Endothelial cell of umbilical vein (primary cell): Measurements from ENCODE around the gene ARHGEF16. TPM values are rescaled to one million over a fixed set of nuclear protein-coding genes. Genes with fewer than 3 reads are reported as not detected.

Experiments
- BruUV-seq: library from RNA; stranded (reverse); fragments of 400-500 nt; replicated peaks from 2 replicates; lab custom pipeline; 2021; lab: Mats Ljungman, UMichigan
- CTCF ChIA-PET: fragments of 300-600, 350-600 bp; sonication (Branson Sonifier 250); formaldehyde crosslinking; loops from one replicate; lab custom pipeline; 2021; ENCODE audit warnings: antibody characterized with exemption, inconsistent platforms; lab: Charles Lee
- POLR2A ChIA-PET: fragments of 300-600, 350-600 bp; sonication (Branson Sonifier 250); formaldehyde crosslinking; loops from one replicate; lab custom pipeline; 2021; ENCODE audit warnings: antibody characterized with exemption, inconsistent platforms; lab: Charles Lee
- DNase-seq: peaks from one replicate; pipeline ENCODE4 v3.0.0-alpha.2; 2011; ENCODE audit warnings: low read depth, low spot score
- FAIRE-seq: peaks from 2 replicates; lab custom pipeline; 2011; peaks lifted over from hg19 to GRCh38; lab: Jason Lieb, UNC
- H2AFZ ChIP-seq: 2 replicates; pipeline ENCODE4 v1.6.0; 2012; ENCODE audit warnings: low read depth, low read length, control low read depth, inconsistent platforms
- H3K27ac ChIP-seq: 2 replicates; pipeline ENCODE4 v1.5.1; 2011; ENCODE audit warnings: low read depth, mild to moderate bottlenecking, control low read depth, low read length, moderate library complexity; ENCODE audit not compliant: insufficient read depth
- H3K27me3 ChIP-seq, 2 experiments: 2 replicates each; pipeline versions ENCODE4 v1.6.0 to v1.6.1; 2011; ENCODE audit warnings: low read length in 2 of 2, mixed read lengths in 1 of 2; ENCODE audit not compliant: control insufficient read depth in 2 of 2, insufficient read depth in 2 of 2
- H3K36me3 ChIP-seq, 2 experiments: 2 replicates in 1 of 2; 3 replicates in 1 of 2; pipeline ENCODE4 v1.5.1; 2011; ENCODE audit warnings: low read length in 2 of 2, mild to moderate bottlenecking in 1 of 2, moderate library complexity in 1 of 2; ENCODE audit not compliant: control insufficient read depth in 2 of 2, insufficient read depth in 2 of 2; ENCODE audit errors: extremely low read depth in 1 of 2
- H3K4me1 ChIP-seq: 3 replicates; pipeline ENCODE4 v1.5.1; 2011; ENCODE audit warnings: mild to moderate bottlenecking, low read length; ENCODE audit not compliant: control insufficient read depth, insufficient read depth; ENCODE audit errors: extremely low read depth
- H3K4me2 ChIP-seq: 2 replicates; pipeline ENCODE4 v1.6.1; 2011; ENCODE audit warnings: low read length, control low read depth, mixed read lengths; ENCODE audit not compliant: insufficient read depth
- H3K4me3 ChIP-seq, 3 experiments: fragments of 200-600 bp in 1 of 3; sonication (generic), shearing (Covaris generic) in 1 of 3; replicated peaks in 1 of 3; 2 replicates each; pipeline ENCODE4 v1.5.1; 2011 to 2016; ENCODE audit warnings: control low read depth in 3 of 3, low read length in 3 of 3, mild to moderate bottlenecking in 2 of 3, inconsistent platforms in 1 of 3, low read depth in 1 of 3, moderate library complexity in 1 of 3; ENCODE audit not compliant: insufficient read depth in 1 of 3
- H3K79me2 ChIP-seq: 2 replicates; pipeline ENCODE4 v1.6.0; 2012; ENCODE audit warnings: low read length, inconsistent platforms; ENCODE audit not compliant: control insufficient read depth, insufficient read depth
- H3K9ac ChIP-seq: replicated peaks from 2 replicates; pipeline ENCODE3; 2011; ENCODE audit warnings: low read length, control low read depth; ENCODE audit not compliant: insufficient read depth; ENCODE audit errors: extremely low read depth
- H3K9me1 ChIP-seq: replicated peaks from 3 replicates; pipeline ENCODE4 v1.6.0; 2011; ENCODE audit warnings: mild to moderate bottlenecking, low read length; ENCODE audit not compliant: control insufficient read depth, insufficient read depth; ENCODE audit errors: extremely low read depth
- H3K9me3 ChIP-seq: replicated peaks from 2 replicates; pipeline ENCODE4 v1.5.1; 2012; ENCODE audit warnings: low read length, inconsistent platforms; ENCODE audit not compliant: control insufficient read depth, insufficient read depth
- H4K20me1 ChIP-seq: replicated peaks from 2 replicates; pipeline ENCODE3; 2011; ENCODE audit warnings: mild to moderate bottlenecking, low read length; ENCODE audit not compliant: control insufficient read depth, insufficient read depth; ENCODE audit errors: extremely low read depth
- EZH2 ChIP-seq: IDR thresholded peaks from 2 replicates; pipeline ENCODE4 v1.6.1; 2012; ENCODE audit warnings: borderline replicate concordance, low read depth, mild to moderate bottlenecking, moderate library complexity, low read length, inconsistent platforms; ENCODE audit not compliant: severe bottlenecking
- FOS ChIP-seq: IDR thresholded peaks from 2 replicates; pipeline ENCODE4 v1.6.1; 2011; ENCODE audit warnings: mild to moderate bottlenecking, low read length, moderate library complexity, borderline replicate concordance; ENCODE audit not compliant: insufficient read depth
- GATA2 ChIP-seq: IDR thresholded peaks from 2 replicates; pipeline ENCODE4 v1.7.0; 2011; ENCODE audit warnings: low read depth, mild to moderate bottlenecking, moderate library complexity, mixed read lengths, low read length; ENCODE audit not compliant: insufficient read length, insufficient read depth
- JUN ChIP-seq: IDR thresholded peaks from 2 replicates; pipeline ENCODE4 v1.6.1; 2011; ENCODE audit warnings: borderline replicate concordance, low read depth; ENCODE audit not compliant: insufficient read length, insufficient read depth
- MYC ChIP-seq: IDR thresholded peaks from one replicate; pipeline ENCODE4 v1.6.1; 2011; ENCODE audit warnings: mild to moderate bottlenecking, low read depth, low read length
- POLR2A ChIP-seq: IDR thresholded peaks from 2 replicates; pipeline ENCODE4 v1.6.1; 2012; ENCODE audit warnings: low read depth, mild to moderate bottlenecking, control low read depth, low read length
- POLR2AphosphoS5 ChIP-seq: IDR thresholded peaks from 2 replicates; pipeline ENCODE4 v1.6.1; 2012; ENCODE audit warnings: low read depth, mild to moderate bottlenecking, control low read depth, low read length, moderate library complexity; ENCODE audit not compliant: insufficient read depth
- dilution Hi-C: fragments of 300-500 bp; cut with MboI; formaldehyde crosslinking; loops from one replicate; pipeline ENCODE4 v1.15.0; 2019; ENCODE audit warnings: low sequenced_read_pairs; ENCODE audit not compliant: extremely low pct_ligation_motif_present
- intact Hi-C: fragments of 100-400 bp; cut with micrococcal nuclease; formaldehyde crosslinking; loops from one replicate; pipeline ENCODE4 v1.10.0; 2022
- polyA plus RNA-seq, 4 experiments: library from polyadenylated mRNA; depleted of rRNA in 3 of 4; stranded (reverse) in 3 of 4; unstranded in 1 of 4; fragments of >200 nt; gene quantifications; 2 replicates each; pipeline versions ENCODE4 v1.2.1 to v1.2.3, GENCODE V29; 2011 to 2012; ENCODE audit warnings: missing spikeins in 1 of 4
- total RNA-seq: library from RNA; stranded (reverse); gene quantifications from 2 replicates; pipeline ENCODE4 v1.2.3, GENCODE V29; 2021
- TF ChIP-seq, protein P1 (sequence below), 2 donors: IDR thresholded peaks; 1 replicate in 1 of 2; 2 replicates in 1 of 2; pipeline ENCODE4 v1.5.1; 2011; ENCODE audit warnings: low read length in 2 of 2, mild to moderate bottlenecking in 2 of 2, moderate library complexity in 2 of 2, control low read depth in 1 of 2, inconsistent platforms in 1 of 2, low read depth in 1 of 2; ENCODE audit not compliant: insufficient read depth in 1 of 2; ENCODE audit errors: extremely low read depth in 1 of 2
- TF ChIP-seq, protein P2 (sequence below): IDR thresholded peaks from 2 replicates; pipeline ENCODE4 v1.6.1; 2011; ENCODE audit not compliant: insufficient read depth, insufficient read length

Gene ARHGEF16
- total and polyA plus RNA-seq, 2 donors (not counting 3 experiments of a cell fraction or from before 2014, with no cell fraction given) = 0.52 to 1.3 TPM

DNA sequence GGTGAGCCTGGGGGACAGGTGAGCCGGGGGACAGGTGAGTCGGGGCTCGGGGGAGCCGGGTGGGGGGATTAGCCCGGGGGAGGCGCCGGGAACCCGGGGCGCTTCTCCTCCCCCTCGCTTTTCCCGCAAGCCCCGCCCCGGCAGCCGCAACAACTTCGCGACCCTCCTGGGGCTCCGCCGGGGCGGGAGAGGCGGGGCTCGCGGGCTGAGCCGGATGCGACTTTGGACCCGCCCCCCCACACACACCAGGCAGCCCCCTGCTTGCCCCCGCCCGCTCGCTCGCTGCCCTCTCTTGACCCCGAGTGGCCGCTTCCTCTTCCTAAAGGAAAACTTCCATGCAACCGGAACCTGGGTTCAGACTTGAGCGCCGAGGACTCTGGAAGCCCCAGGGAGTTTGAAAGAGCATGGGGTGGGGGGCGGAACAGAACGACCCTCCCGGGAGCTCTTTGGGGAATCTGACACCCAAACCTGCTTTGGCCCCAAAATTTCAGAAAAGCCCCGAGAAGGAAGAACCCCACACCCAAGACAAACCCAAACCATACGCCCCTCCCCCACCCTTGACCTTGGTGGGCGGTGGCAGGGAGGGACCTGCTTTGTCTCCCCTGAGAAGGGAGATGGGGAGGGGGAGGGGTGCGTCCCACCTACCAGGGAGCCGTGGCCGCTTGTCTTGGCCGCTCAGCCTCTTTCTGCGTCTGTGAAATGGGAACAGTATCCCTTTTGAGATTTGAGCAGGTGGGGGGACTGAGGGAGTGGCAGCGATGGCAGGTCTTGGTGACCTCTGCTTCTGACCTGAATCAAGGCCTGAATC, 550 bp downstream of the ARHGEF16 start:
- peak overlapping the region in 2 of 3 experiments; percentile 17 to 30 for H3K4me3 ChIP-seq
- H3K79me2 ChIP-seq = no peaks in the 10 kb centered on the region
- H3K4me1 ChIP-seq = no peaks in the 10 kb centered on the region
- DNase-seq (no peak), FAIRE-seq (no peak)
- intact Hi-C loops = loop anchor here (5.0 kb wide), 1 partner anchor 347 kb away; no protein-coding TSS in a partner anchor
- no peak overlapping the region for H3K9ac ChIP-seq
- BruUV-seq = no TSS peak
- dilution Hi-C loops = no loop called here
- H4K20me1 ChIP-seq = no peaks in the 10 kb centered on the region
- H3K4me2 ChIP-seq = no peak overlapping the region
- no peaks in the 10 kb centered on the region for H3K36me3 ChIP-seq
- TF ChIP-seq FOS (no peak), GATA2 (no peak), EZH2 (no peak)
- CTCF ChIA-PET = interaction anchor here (4.4 kb wide), 1 partner anchor 167 kb away, joined by 139 read pairs; the partner anchor contains the start of gene TPRG1L
- no peak overlapping the region for H2AFZ ChIP-seq
- H3K9me3 ChIP-seq = no peaks in the 10 kb centered on the region
- POLR2A ChIA-PET = no interaction called here
- no peak overlapping the region for H3K27ac ChIP-seq
- H3K9me1 ChIP-seq = no peaks in the 10 kb centered on the region
- H3K27me3 ChIP-seq = peaks cover 0 to 3% of the 10 kb centered on the region in 2 experiments

DNA sequence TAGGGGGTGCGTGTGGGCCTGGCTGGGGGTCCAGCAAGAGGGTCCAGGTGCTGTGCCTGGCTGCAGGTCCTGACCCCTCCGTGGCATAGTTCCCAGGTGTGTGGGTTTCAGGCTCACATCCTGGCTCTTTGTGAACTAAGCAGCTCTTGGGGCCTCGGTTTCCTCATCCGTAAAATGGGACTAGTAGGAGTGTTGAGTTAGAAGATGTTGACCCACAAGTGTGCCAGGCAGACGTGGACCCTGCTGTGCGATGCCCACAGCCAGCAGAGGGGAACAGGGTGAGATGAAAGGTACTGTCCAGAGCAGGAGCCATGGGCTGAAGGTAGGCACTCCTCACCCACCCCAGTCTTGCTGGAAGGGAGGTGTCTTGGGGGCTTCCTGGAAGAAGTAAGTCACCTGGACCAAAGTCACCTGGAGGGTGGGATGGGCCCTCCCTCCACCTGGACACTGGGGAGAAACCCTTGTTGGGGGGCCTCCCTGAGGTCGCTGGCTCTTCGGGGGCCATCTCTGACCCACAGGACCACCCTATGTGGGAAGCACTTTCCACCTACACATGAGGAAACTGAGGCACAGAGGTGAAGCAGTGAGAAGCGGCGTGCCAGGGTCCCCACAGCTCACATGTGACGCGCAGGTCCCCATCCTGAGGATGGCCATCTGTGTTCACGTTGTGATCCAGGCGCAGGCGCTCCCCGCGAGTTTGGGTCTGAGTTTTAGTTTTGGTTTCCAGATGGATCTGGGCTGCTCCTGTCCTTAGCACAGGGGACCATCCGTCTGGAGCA, 1.4 kb downstream of the ARHGEF16 start:
- BruUV-seq = no TSS peak
- CTCF ChIA-PET = interaction anchor here (4.4 kb wide), 1 partner anchor 166 kb away, joined by 139 read pairs; the partner anchor contains the start of gene TPRG1L
- intact Hi-C loops = no loop called here

More for the DNA sequence above, 1.4 kb downstream of the ARHGEF16 start:
- H3K27me3 ChIP-seq = no peaks in the 10 kb centered on the region
- no peak overlapping the region for H3K4me3 ChIP-seq
- H3K4me2 ChIP-seq = no peak overlapping the region
- H3K79me2 ChIP-seq = no peaks in the 10 kb centered on the region
- H3K36me3 ChIP-seq = no peaks in the 10 kb centered on the region
- no peaks in the 10 kb centered on the region for H3K9me1 ChIP-seq
- no peak for FAIRE-seq
- no peaks in the 10 kb centered on the region for H3K4me1 ChIP-seq
- dilution Hi-C loops = no loop called here
- TF ChIP-seq POLR2A (no peak), POLR2AphosphoS5 (no peak), JUN (no peak), GATA2 (no peak), MYC (no peak), FOS (no peak), EZH2 (no peak)
- TF ChIP-seq, protein P1, sequence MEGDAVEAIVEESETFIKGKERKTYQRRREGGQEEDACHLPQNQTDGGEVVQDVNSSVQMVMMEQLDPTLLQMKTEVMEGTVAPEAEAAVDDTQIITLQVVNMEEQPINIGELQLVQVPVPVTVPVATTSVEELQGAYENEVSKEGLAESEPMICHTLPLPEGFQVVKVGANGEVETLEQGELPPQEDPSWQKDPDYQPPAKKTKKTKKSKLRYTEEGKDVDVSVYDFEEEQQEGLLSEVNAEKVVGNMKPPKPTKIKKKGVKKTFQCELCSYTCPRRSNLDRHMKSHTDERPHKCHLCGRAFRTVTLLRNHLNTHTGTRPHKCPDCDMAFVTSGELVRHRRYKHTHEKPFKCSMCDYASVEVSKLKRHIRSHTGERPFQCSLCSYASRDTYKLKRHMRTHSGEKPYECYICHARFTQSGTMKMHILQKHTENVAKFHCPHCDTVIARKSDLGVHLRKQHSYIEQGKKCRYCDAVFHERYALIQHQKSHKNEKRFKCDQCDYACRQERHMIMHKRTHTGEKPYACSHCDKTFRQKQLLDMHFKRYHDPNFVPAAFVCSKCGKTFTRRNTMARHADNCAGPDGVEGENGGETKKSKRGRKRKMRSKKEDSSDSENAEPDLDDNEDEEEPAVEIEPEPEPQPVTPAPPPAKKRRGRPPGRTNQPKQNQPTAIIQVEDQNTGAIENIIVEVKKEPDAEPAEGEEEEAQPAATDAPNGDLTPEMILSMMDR (IDR thresholded peaks at IDR 0.05; ENCODE audit: extremely low read depth in 1 of 2, insufficient read depth in 1 of 2, low read depth in 1 of 2, low read length in 2 of 2) = no peak
- TF ChIP-seq, protein P2, sequence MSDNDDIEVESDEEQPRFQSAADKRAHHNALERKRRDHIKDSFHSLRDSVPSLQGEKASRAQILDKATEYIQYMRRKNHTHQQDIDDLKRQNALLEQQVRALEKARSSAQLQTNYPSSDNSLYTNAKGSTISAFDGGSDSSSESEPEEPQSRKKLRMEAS = no peak
- no peak overlapping the region for H2AFZ ChIP-seq
- no peaks in the 10 kb centered on the region for H4K20me1 ChIP-seq
- DNase-seq = no peak
- H3K9ac ChIP-seq = no peak overlapping the region
- no peaks in the 10 kb centered on the region for H3K9me3 ChIP-seq
- POLR2A ChIA-PET = no interaction called here
- H3K27ac ChIP-seq = no peak overlapping the region
